Bone marrow (tissue), 2 donors: ENCODE data around the gene WDR26.
"Not testable (repeated sequence)": the region's sequence is repeated elsewhere in the genome, so short reads cannot be mapped to it uniquely, and the experiment has no call there.

Source experiments
- DNase-seq, 2 donors: peaks; one replicate each; lab custom pipeline; 2025; lab: John Stamatoyannopoulos, UW

Gene WDR26

DNA sequence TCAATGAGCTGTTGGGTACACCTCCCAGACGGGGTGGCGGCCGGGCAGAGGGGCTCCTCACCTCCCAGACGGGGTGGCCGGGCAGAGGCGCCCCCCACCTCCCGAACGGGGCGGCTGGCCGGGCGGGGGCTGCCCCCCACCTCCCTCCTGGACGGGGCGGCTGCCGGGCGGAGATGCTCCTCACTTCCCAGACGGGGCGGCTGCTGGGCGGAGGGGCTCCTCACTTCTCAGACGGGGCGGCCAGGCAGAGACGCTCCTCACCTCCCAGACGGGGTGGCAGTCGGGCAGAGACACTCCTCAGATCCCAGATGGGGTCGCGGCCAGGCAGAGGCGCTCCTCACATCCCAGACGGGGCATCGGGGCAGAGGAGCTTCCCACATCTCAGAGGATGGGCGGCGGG lies 84.9 kb downstream of the WDR26 start:
- DNase-seq: not testable (repeated sequence)

DNA sequence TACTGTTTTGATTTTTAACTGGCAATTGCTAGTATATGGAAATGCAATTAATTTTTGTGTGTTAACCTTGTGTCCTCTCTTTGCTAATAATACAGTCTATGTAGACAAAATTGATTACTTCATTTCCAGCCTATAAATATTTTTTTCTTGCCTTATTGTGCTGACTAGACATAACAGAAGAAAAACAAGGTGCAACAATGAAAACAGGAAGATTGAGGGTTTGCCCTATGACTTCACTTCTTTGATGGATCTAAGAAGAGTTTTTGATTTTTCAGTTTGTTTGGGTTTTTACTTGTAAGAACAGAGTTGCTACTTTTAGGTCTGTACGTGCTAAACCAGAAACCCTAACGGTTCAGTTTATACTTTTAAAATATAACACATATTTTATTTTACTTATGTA lies 86.5 kb downstream of the WDR26 start:
- DNase-seq: no peak

DNA sequence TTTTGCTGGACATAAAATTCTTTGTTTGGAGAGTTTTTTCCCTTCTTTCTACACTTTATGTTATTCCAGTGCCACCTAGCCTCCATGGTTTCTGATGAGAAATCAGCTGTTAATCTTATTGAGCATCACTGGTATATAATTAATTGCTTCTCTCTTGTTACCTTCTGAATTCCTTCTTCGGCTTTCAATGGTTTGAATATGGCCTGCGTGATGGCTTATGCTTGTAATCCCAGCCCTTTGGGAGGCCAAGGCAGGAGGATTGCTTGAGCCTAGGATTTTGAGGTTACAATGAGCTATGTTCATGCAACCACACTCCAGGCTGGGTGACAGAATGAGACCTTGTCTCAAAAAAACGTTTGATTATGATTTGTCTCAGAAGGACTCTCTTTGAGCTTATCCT lies 90.9 kb downstream of the WDR26 start:
- no peak for DNase-seq

DNA sequence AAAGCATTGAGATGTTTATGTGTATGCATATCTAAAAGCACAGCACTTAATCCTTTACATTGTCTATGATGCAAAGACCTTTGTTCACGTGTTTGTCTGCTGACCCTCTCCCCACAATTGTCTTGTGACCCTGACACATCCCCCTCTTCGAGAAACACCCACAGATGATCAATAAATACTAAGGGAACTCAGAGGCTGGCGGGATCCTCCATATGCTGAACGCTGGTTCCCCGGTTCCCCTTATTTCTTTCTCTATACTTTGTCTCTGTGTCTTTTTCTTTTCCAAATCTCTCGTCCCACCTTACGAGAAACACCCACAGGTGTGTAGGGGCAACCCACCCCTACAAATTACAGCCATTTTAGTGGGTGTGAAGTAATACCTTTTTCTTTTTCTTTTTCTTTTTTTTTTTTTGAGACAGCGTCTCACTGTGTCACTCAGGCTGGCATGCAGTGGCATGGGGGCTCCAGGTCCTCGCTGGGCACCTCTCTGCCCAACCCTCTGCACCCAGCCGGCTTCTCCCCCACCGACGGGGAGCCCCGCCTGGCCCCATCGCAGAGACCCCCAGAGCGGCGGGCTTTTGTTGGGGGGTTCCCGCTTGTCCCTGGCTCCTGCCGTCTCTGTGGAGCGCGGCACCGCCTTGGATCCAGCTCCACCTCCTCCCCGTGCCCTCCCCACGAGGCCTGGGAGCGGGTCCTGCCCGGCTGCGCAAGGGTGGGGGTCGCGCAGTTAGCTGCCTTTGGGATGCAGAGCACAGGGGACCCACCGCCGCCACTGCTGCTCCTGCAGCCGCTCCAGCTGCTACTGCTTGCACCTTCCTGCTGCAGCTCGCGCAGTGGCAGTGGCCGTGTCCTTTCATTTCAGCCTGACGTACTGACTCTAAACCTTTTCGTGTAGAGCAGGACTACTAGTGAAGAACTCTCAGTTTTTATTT lies 93.9 kb downstream of the WDR26 start:
- DNase-seq: not testable (repeated sequence)

DNA sequence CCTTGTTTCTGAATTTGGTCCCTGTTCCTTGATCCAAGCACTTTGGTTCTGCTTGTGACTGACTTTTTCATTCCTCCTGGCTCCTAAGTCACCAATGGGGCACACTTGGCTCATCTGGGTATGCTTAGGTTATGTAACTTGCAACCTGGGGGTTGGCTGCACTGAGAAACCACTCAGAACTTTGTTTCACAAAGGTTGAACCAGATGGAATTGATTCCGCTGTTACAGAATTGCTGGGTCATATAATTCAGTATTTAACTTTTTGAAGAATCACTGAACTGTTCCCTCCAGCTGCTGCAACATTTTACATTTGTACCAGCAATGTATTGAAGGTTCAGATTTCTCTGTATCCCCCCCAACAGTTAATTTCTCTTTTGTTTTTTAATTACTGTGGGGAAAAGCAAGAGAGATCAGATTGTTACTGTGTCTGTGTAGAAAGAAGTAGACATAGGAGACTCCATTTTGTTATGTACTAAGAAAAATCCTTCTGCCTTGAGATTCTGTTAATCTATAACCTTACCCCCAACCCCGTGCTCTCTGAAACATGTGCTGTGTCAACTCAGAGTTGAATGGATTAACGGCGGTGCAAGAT lies 95.1 kb downstream of the WDR26 start:
- no peak for DNase-seq

DNA sequence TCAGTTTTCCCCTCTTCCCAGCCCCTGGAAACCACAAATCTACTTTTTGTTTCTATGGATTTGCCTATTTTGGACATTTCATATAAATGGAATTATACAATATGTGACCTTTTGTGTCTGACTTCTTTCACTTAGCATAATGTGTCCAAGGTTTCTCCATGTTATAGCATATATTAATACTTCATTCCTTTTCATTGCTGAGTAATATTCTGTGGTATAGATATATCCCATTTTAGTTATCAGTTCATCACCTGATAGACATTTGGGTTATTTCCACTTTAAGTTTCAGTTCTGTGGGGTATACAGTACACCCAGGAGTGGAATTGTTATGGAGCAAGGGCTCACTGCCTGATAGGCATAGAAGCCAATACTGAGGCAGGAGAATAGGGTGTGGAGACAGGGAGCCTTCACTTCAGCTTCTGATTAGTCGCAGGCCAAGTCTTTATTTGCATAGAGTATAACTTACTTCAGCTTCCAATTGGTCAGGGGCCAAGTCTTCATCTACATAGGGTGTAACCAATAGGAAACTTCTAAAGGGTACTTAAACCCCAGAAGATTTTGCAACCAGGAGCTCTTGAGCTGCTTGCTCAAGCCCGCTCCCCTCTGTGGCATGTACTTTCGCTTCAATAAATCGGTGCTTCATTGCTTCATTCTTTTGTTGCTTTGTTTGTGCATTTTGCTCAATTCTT lies 96.3 kb downstream of the WDR26 start:
- no peak for DNase-seq
